Loucy (cell line): Measurements from ENCODE around the gene KDELR1.

Source experiments
- H2AFZ ChIP-seq: fragments of 200-600 bp; sonication (generic); 2 replicates; pipeline ENCODE4 v1.6.0; 2016; ENCODE audit warnings: antibody characterized with exemption, mild to moderate bottlenecking, low read length, moderate library complexity
- H3F3A ChIP-seq: fragments of 200-600 bp; 2 replicates; pipeline ENCODE4 v1.6.0; 2016; ENCODE audit warnings: antibody characterized with exemption, low read depth, mild to moderate bottlenecking
- H3K27me3 ChIP-seq: fragments of 200-600 bp; sonication (generic); 2 replicates; pipeline ENCODE4 v1.6.1; 2014; ENCODE audit warnings: low read length, mild to moderate bottlenecking; ENCODE audit not compliant: insufficient read depth, poor library complexity, severe bottlenecking
- H3K36me3 ChIP-seq: fragments of 200-600 bp; sonication (generic); 2 replicates; pipeline ENCODE4 v1.6.1; 2016; ENCODE audit warnings: low read length; ENCODE audit not compliant: insufficient read depth
- H3K4me1 ChIP-seq: fragments of 200-600 bp; sonication (generic); 2 replicates; pipeline ENCODE4 v1.5.1; 2014; ENCODE audit warnings: low read length, mild to moderate bottlenecking; ENCODE audit not compliant: insufficient read depth, poor library complexity, severe bottlenecking
- H3K4me2 ChIP-seq: fragments of 200-600 bp; sonication (generic); 2 replicates; pipeline ENCODE4 v1.6.0; 2014; ENCODE audit warnings: antibody characterized with exemption, low read length, low read depth, mild to moderate bottlenecking; ENCODE audit not compliant: poor library complexity, severe bottlenecking
- H3K4me3 ChIP-seq: fragments of 200-600 bp; sonication (generic); 2 replicates; pipeline ENCODE4 v1.5.1; 2014; ENCODE audit warnings: low read length, mild to moderate bottlenecking, mixed read lengths; ENCODE audit not compliant: poor library complexity, severe bottlenecking
- H3K79me2 ChIP-seq: fragments of 200-600 bp; sonication (generic); 2 replicates; pipeline ENCODE4 v1.6.1; 2014; ENCODE audit warnings: low read length; ENCODE audit not compliant: insufficient read depth
- H3K9ac ChIP-seq: fragments of 200-600 bp; sonication (generic); 2 replicates; pipeline ENCODE4 v1.6.0; 2014; ENCODE audit warnings: mild to moderate bottlenecking, low read depth, low read length, moderate library complexity; ENCODE audit not compliant: poor library complexity, severe bottlenecking
- H3K9me2 ChIP-seq: fragments of 200-600 bp; sonication (generic); replicated peaks from 2 replicates; pipeline ENCODE4 v1.6.1; 2016; ENCODE audit warnings: low read depth, low read length, mixed read lengths
- H3K9me3 ChIP-seq: fragments of 200-600 bp; sonication (generic); 2 replicates; pipeline ENCODE4 v1.6.1; 2014; ENCODE audit warnings: mild to moderate bottlenecking, antibody characterized with exemption, low read length, low read depth; ENCODE audit not compliant: insufficient read depth
- H4K20me1 ChIP-seq: fragments of 200-600 bp; sonication (generic); 2 replicates; pipeline ENCODE4 v1.6.0; 2014; ENCODE audit warnings: antibody characterized with exemption, low read length, mild to moderate bottlenecking; ENCODE audit not compliant: insufficient read depth, poor library complexity, severe bottlenecking
- EZH2phosphoT487 ChIP-seq: fragments of 200-600 bp; IDR thresholded peaks from 2 replicates; pipeline ENCODE4 v1.6.1; 2018; ENCODE audit warnings: antibody characterized with exemption, mild to moderate bottlenecking, moderate library complexity, borderline replicate concordance
- TF ChIP-seq, protein P1 (sequence below): fragments of 200-600 bp; sonication (generic); conservative IDR thresholded peaks from 2 replicates; pipeline ENCODE4 v1.5.1; 2014; ENCODE audit warnings: mild to moderate bottlenecking, antibody characterized with exemption, low read length

Gene KDELR1

DNA sequence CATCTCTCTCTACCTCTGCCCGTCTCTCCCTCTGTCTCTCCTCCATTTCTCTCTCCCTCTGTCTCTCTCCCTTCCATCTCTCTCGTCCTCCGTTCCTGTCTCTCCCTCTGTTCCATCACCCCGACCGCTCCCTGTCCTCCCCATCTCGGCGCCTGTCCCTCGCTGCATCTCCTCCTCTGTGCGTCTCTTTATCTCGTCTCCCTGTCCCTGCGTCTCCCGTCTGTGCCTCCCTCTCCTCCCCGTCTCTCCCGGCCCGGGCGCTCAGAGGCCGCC is 6.7 kb upstream of the KDELR1 start:
- H2AFZ ChIP-seq = no peak overlapping the region
- no peaks in the 10 kb centered on the region for H4K20me1 ChIP-seq
- H3K4me1 ChIP-seq = peaks cover 4% of the 10 kb centered on the region
- TF ChIP-seq, protein P1, sequence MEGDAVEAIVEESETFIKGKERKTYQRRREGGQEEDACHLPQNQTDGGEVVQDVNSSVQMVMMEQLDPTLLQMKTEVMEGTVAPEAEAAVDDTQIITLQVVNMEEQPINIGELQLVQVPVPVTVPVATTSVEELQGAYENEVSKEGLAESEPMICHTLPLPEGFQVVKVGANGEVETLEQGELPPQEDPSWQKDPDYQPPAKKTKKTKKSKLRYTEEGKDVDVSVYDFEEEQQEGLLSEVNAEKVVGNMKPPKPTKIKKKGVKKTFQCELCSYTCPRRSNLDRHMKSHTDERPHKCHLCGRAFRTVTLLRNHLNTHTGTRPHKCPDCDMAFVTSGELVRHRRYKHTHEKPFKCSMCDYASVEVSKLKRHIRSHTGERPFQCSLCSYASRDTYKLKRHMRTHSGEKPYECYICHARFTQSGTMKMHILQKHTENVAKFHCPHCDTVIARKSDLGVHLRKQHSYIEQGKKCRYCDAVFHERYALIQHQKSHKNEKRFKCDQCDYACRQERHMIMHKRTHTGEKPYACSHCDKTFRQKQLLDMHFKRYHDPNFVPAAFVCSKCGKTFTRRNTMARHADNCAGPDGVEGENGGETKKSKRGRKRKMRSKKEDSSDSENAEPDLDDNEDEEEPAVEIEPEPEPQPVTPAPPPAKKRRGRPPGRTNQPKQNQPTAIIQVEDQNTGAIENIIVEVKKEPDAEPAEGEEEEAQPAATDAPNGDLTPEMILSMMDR = no peak
- TF ChIP-seq EZH2phosphoT487 = no peak
- no peaks in the 10 kb centered on the region for H3F3A ChIP-seq
- H3K9ac ChIP-seq = no peak overlapping the region
- no peaks in the 10 kb centered on the region for H3K9me2 ChIP-seq
- no peaks in the 10 kb centered on the region for H3K79me2 ChIP-seq
- H3K4me2 ChIP-seq = no peak overlapping the region
- no peaks in the 10 kb centered on the region for H3K27me3 ChIP-seq
- H3K4me3 ChIP-seq = no peak overlapping the region
- H3K9me3 ChIP-seq = no peaks in the 10 kb centered on the region
- H3K36me3 ChIP-seq = no peaks in the 10 kb centered on the region

DNA sequence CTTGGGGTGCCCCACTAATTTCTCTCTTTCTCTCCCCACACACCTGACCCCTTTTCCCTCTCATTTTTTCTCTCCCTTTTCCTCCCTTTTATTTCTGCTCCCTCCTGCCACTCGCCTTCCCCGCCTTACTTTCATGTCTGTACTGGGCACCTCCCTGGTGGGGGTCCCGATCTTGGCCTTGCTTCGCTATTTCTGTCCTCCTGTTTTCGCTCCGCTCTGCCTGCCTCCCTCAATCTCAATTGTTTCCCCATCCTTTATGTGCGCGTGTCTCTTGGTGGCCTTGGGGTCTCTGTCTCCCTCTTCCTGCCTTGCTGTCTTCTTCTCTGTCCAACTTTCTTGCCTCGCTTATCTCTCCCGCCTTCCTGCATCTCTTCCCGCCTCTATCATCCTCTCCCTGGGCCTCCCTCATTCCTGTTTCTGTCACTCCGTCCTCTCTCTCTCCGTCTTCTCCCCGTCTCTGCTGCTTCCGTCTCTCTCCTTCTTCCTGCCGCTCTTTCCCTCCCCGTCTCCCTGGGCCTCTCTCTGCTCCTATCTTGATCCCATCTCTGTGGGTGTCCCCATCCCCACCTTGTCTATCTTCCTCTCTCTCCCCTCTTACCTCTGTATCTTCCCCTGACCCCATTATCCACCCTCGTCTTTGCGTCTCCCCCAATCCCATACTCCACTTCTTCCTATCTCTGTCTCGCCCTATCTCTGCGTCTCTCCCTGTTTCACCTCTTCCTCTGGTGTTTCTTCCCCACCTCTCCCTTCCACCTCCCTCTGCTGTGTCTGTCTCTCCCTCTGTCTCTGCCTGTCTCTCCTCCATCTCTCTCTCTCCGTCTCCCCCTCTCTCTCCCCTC is 6.1 kb upstream of the KDELR1 start:
- Histone ChIP-seq H3K9me2 (no peaks in the 10 kb centered on the region), H3K4me1 (peaks cover 4% of the 10 kb centered on the region), H2AFZ (no peak overlapping the region), H3K9me3 (no peaks in the 10 kb centered on the region), H3K36me3 (no peaks in the 10 kb centered on the region), H3K4me3 (no peak overlapping the region), H3K79me2 (no peaks in the 10 kb centered on the region), H3K9ac (no peak overlapping the region), H4K20me1 (no peaks in the 10 kb centered on the region), H3K27me3 (no peaks in the 10 kb centered on the region), H3K4me2 (no peak overlapping the region), H3F3A (no peaks in the 10 kb centered on the region)
- TF ChIP-seq EZH2phosphoT487 = no peak

DNA sequence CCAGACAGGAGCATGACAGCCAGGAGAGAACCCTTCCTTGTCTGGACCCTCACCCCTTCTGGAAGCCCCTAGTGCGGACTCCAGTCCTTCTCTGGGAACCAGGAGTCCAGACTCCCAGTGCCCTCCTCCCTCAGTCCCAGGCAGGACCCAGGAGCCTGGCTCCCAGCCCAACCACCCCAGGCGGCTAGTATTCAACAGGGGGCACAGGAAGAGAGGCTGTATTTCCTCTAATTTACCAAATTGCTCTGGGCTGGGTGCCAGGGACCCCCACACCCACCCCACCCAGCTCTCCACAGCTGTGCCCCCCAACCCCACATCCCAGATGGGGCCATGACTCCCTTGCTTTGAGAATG is 5.4 kb upstream of the KDELR1 start:
- no peak overlapping the region for H3K9ac ChIP-seq
- H3K27me3 ChIP-seq = no peaks in the 10 kb centered on the region
- TF ChIP-seq EZH2phosphoT487 = no peak
- TF ChIP-seq, protein P1 = no peak
- H3K36me3 ChIP-seq = no peaks in the 10 kb centered on the region
- H3K79me2 ChIP-seq = no peaks in the 10 kb centered on the region
- H3K4me1 ChIP-seq = peaks cover 5% of the 10 kb centered on the region
- no peak overlapping the region for H3K4me3 ChIP-seq
- no peaks in the 10 kb centered on the region for H3K9me3 ChIP-seq
- no peak overlapping the region for H2AFZ ChIP-seq
- no peak overlapping the region for H3K4me2 ChIP-seq
- H3K9me2 ChIP-seq = no peaks in the 10 kb centered on the region
- no peaks in the 10 kb centered on the region for H4K20me1 ChIP-seq
- no peaks in the 10 kb centered on the region for H3F3A ChIP-seq
